A673 (cell line): ENCODE measurements around the gene NRAP. TPM values are rescaled to one million over a fixed set of nuclear protein-coding genes. Genes with fewer than 3 reads are reported as not detected.
A peak's percentile ranks its signal among the peaks of the same experiment; 100 is the strongest.

Experiments used
- BruUV-seq: library from RNA; stranded (reverse); fragments of 400-500 nt; replicated peaks from 2 replicates; lab custom pipeline; 2021; lab: Mats Ljungman, UMichigan
- CTCF ChIA-PET: fragments of 300-600 bp; sonication (Branson Sonifier 250); formaldehyde crosslinking; loops from one replicate; lab custom pipeline; 2022; ENCODE audit warnings: antibody characterized with exemption; lab: Charles Lee
- POLR2A ChIA-PET: fragments of 300-600 bp; sonication (Branson Sonifier 250); formaldehyde crosslinking; loops from one replicate; lab custom pipeline; 2022; ENCODE audit warnings: antibody characterized with exemption; ENCODE audit not compliant: low non-redundant PET; lab: Charles Lee
- DNase-seq: peaks from one replicate; pipeline ENCODE4 v3.0.0-alpha.2; 2015; ENCODE audit warnings: low spot score
- H3K27ac ChIP-seq: fragments of 200-600 bp; sonication (generic); 2 replicates; pipeline ENCODE4 v1.5.1; 2016; ENCODE audit warnings: mixed run types, low read depth, mild to moderate bottlenecking, mixed read lengths, antibody characterized with exemption, low read length; ENCODE audit not compliant: poor library complexity, severe bottlenecking
- H3K27me3 ChIP-seq: fragments of 200-600 bp; sonication (generic); replicated peaks from 2 replicates; pipeline ENCODE4 v1.6.1; 2017; ENCODE audit warnings: mixed run types, low read depth, mild to moderate bottlenecking, mixed read lengths, antibody characterized with exemption, low read length; ENCODE audit not compliant: insufficient read depth, poor library complexity
- H3K36me3 ChIP-seq: fragments of 200-600 bp; sonication (generic); 2 replicates; pipeline ENCODE4 v1.6.1; 2016; ENCODE audit warnings: mixed run types, mild to moderate bottlenecking, mixed read lengths, antibody characterized with exemption, low read length; ENCODE audit not compliant: insufficient read depth, poor library complexity, severe bottlenecking
- H3K4me1 ChIP-seq: fragments of 200-600 bp; sonication (generic); 2 replicates; pipeline ENCODE4 v1.6.1; 2017; ENCODE audit warnings: mixed run types, mild to moderate bottlenecking, mixed read lengths, antibody characterized with exemption, low read length; ENCODE audit not compliant: insufficient read depth, poor library complexity, severe bottlenecking
- H3K4me3 ChIP-seq: fragments of 200-600 bp; sonication (generic); 2 replicates; pipeline ENCODE4 v1.5.1; 2016; ENCODE audit warnings: low read depth, mixed run types, mild to moderate bottlenecking, mixed read lengths, low read length; ENCODE audit not compliant: poor library complexity, severe bottlenecking
- H3K9me3 ChIP-seq: fragments of 200-600 bp; sonication (generic); 2 replicates; pipeline ENCODE4 v1.6.1; 2016; ENCODE audit warnings: mixed run types, low read depth, mild to moderate bottlenecking, mixed read lengths, antibody characterized with exemption, low read length; ENCODE audit not compliant: poor library complexity, severe bottlenecking
- EZH2 ChIP-seq: fragments of 200-600 bp; sonication (generic); IDR thresholded peaks from 2 replicates; pipeline ENCODE4 v1.6.1; 2017; ENCODE audit warnings: borderline replicate concordance, low read depth, mild to moderate bottlenecking, mixed read lengths, antibody characterized with exemption, low read length; ENCODE audit not compliant: poor library complexity, severe bottlenecking
- intact Hi-C: fragments of 100-400 bp; cut with micrococcal nuclease; formaldehyde crosslinking; loops from one replicate; pipeline ENCODE4 v1.10.0; 2022; ENCODE audit not compliant: unreplicated experiment
- total RNA-seq: library from RNA; stranded (reverse); gene quantifications from 2 replicates; pipeline ENCODE4 v1.2.3, GENCODE V29; 2021
- TF ChIP-seq, protein P1 (sequence below): fragments of 300-800, 200-600 bp; sonication (generic); conservative IDR thresholded peaks from 2 replicates; pipeline ENCODE4 v1.5.1; 2017; ENCODE audit warnings: low read depth, mild to moderate bottlenecking, antibody characterized with exemption, low read length, moderate library complexity, mixed read lengths

Gene NRAP
- total RNA-seq, 1 experiment from 2014 or later = 0.34 TPM

DNA sequence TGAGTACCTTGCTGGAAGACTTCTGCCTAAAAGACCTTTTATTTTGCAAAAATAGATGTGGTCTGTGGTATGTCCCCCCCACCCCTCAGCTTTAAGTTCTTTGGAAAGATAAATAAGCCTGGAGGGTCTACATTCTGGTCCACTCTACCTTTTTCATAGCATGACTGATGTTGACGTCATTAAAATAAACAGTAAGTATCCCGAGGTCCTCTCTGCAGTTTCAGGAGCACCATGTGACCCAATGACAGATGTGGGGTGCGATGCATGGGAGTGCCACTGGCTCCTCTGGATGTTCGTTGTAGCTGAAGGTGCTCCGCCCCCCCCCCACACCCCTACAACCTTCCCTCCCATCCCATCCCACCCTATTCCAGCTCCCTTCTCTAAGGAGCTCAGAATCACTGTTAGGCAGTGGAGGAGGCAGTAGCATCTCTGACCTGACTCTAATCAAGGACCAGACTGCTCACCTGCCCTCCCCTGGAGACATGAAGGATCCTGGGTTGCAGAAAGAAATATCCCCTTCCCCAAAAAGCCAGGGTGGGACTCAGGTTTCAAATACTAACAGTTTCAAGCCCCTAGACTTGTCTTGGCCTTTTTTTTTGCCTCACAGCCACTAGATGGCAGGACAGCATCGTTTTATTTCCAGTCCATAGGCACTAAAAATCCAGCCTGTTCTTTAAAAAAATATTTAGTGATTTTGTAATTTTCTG is 40.9 kb upstream of the NRAP start:
- Histone ChIP-seq H3K9me3 (no peaks in the 10 kb centered on the region), H3K4me1 (peaks cover 53% of the 10 kb centered on the region), H3K27ac (peak overlapping the region; percentile 72), H3K36me3 (peaks cover 7% of the 10 kb centered on the region), H3K27me3 (no peaks in the 10 kb centered on the region), H3K4me3 (no peak overlapping the region)
- intact Hi-C loops = loop anchor here (1.0 to 10.0 kb wide), 4 partner anchors 144 to 840 kb away; no protein-coding TSS in a partner anchor
- CTCF ChIA-PET = interaction anchor here (0.5 to 0.9 kb wide), 6 partner anchors 25 to 1170 kb away, joined by 3 to 8 read pairs (median 4); no protein-coding TSS in a partner anchor
- POLR2A ChIA-PET = no interaction called here
- no TSS peak for BruUV-seq
- TF ChIP-seq, protein P1, sequence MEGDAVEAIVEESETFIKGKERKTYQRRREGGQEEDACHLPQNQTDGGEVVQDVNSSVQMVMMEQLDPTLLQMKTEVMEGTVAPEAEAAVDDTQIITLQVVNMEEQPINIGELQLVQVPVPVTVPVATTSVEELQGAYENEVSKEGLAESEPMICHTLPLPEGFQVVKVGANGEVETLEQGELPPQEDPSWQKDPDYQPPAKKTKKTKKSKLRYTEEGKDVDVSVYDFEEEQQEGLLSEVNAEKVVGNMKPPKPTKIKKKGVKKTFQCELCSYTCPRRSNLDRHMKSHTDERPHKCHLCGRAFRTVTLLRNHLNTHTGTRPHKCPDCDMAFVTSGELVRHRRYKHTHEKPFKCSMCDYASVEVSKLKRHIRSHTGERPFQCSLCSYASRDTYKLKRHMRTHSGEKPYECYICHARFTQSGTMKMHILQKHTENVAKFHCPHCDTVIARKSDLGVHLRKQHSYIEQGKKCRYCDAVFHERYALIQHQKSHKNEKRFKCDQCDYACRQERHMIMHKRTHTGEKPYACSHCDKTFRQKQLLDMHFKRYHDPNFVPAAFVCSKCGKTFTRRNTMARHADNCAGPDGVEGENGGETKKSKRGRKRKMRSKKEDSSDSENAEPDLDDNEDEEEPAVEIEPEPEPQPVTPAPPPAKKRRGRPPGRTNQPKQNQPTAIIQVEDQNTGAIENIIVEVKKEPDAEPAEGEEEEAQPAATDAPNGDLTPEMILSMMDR = peak; percentile 83
- TF ChIP-seq EZH2 = no peak
- peak; percentile 80 for DNase-seq

DNA sequence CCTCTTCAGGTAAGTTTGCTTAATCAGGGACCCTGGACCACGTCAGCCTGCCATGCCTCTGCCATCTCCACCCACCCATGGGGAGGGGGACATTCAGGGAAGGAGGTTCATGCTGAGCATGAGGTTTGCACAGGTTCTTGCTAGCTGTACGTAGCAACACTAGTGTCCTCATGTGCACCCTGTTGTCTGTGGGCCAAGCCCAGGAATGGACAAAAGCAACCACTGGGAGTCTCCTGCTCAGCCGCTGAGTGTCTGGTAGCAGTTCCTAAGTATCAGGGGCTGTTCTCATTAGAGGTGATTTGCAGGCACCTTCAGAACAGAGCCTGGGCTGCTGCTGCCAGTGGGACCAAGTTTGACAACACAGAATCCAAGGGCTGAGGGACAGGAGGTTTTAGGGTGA is 33.8 kb upstream of the NRAP start:
- H3K27me3 ChIP-seq = no peaks in the 10 kb centered on the region
- no TSS peak for BruUV-seq
- CTCF ChIA-PET = no interaction called here
- intact Hi-C loops = no loop called here
- TF ChIP-seq EZH2 = no peak
- TF ChIP-seq, protein P1 = no peak
- POLR2A ChIA-PET = no interaction called here
- H3K36me3 ChIP-seq = peaks cover 32% of the 10 kb centered on the region
- H3K4me3 ChIP-seq = no peak overlapping the region
- peaks cover 18% of the 10 kb centered on the region for H3K9me3 ChIP-seq
- H3K4me1 ChIP-seq = peaks cover 5% of the 10 kb centered on the region
- no peak for DNase-seq
- no peak overlapping the region for H3K27ac ChIP-seq

DNA sequence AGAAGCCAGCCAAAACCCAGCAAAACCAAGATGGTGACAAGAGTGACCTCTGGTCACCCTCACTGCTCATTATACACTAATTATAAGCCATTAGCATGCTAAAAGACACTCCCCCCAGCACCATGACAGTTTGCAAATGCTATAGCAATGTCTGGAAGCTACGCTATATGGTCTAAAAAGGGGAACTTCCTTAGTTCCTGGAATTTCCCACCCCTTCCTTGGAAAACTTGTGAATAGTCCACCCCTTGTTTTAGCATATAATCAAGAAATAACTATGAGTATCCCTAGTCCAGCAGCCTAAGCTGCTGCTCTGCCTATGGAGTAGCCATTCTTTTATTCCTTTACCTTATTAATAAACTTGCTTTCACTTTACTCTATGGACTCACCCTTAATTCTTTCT is 31.9 kb upstream of the NRAP start:
- no TSS peak for BruUV-seq
- Histone ChIP-seq H3K4me1 (peaks cover 5% of the 10 kb centered on the region), H3K27me3 (no peaks in the 10 kb centered on the region), H3K27ac (no peak overlapping the region), H3K9me3 (peaks cover 23% of the 10 kb centered on the region), H3K4me3 (no peak overlapping the region), H3K36me3 (peaks cover 33% of the 10 kb centered on the region)
- DNase-seq = no peak
- intact Hi-C loops = no loop called here
- POLR2A ChIA-PET = no interaction called here
- TF ChIP-seq, protein P1 = no peak
- CTCF ChIA-PET = no interaction called here
